ENCODE results near the gene CYP2W1.

CYP2W1 gene

DNA sequence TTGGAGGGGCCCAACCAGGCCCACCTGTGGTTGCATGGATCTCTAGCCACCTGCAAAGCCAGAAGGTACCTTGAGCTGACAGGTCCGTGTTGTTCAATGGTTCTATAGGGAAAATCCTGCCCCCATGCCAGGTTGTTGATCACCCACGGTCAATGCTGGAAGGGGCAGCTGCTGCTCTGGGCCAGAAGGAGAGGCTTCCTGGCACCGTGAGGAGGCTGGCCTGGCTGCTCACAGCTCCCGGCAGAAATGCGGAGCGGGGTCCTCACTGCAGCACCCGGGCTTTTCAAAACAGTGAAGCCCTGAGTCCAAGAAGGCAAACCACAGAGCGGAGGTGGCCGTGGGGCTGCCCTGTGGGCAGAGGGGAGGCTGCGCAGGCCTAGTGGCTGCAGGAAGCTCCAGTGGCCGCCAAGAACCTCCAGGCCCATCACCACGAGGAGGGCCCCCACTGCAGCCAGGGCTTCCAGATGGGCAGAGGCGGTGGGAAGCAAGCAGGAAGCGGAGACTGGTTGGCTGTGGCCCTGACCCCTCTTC, 36.3 kb downstream of the CYP2W1 start:
- Histone ChIP-seq H3K9me3 (ENCODE audit: low read depth, low read length) (no peaks in the 10 kb centered on the region), H3K27ac (no peak overlapping the region), H3K4me3 (no peak overlapping the region), H3K36me3 (ENCODE audit: insufficient read depth, low read length) (no peaks in the 10 kb centered on the region), H3K9ac (ENCODE audit: insufficient read length) (no peak overlapping the region)
- TF ChIP-seq EZH2 (IDR thresholded peaks at IDR 0.05) (no peak), FOXP2 (optimal IDR thresholded peaks at IDR 0.05; ENCODE audit: control extremely low read depth, extremely low read length, insufficient read depth) (no peak), POLR2AphosphoS5 (IDR thresholded peaks at IDR 0.05; ENCODE audit: borderline replicate concordance, low read depth, low read length) (no peak)
- DNase-seq (ENCODE audit: low read depth, low spot score) = no peak

DNA sequence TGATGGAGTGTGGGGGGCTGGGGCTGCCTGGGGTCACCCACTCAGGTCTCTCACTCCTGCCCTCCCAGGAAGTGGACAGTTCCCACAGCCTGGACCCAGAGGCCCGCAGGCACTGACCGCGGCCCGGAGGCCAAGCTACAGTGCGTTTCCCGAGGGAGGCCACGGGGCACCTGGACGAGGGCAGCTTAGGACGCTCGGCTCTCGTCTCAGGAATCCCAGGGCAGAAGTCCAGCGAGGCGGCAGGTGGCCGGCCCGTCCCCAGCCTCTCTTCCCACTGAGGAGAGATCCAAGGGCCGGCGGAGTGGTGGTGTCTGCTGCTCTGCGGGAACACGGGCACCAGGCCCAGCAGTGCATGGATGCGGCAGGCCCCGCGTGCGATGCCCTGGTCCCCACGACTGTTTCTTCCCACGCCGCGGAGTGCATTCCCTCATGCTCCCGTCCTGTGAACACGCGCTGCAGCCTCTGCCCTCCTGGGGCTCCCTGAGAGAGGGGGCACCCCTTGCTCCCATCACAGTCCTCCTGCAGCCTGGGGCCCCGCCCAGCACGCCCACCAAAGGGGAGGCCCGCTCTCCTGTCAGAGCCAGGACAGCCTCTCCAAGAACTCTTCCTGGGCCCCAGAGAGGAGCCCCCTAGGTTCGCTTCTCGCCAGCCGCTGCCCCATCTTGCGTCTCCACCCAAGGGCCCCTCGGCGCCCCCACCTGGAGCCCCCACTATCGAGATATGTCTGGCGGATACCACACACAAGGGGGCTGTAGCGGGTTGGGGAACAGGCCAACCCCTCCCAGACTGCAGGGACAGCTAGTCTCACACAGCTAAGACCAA, 37.0 kb downstream of the CYP2W1 start:
- H3K36me3 ChIP-seq (ENCODE audit: insufficient read depth, low read length) = no peaks in the 10 kb centered on the region
- H3K9me3 ChIP-seq (ENCODE audit: low read depth, low read length) = no peaks in the 10 kb centered on the region
- TF ChIP-seq EZH2 (IDR thresholded peaks at IDR 0.05) (no peak), FOXP2 (optimal IDR thresholded peaks at IDR 0.05; ENCODE audit: control extremely low read depth, extremely low read length, insufficient read depth) (no peak)
- H3K4me3 ChIP-seq = no peak overlapping the region
- H3K27ac ChIP-seq = no peak overlapping the region
- no peak for DNase-seq (ENCODE audit: low read depth, low spot score)
- H3K9ac ChIP-seq (ENCODE audit: insufficient read length) = no peak overlapping the region

DNA sequence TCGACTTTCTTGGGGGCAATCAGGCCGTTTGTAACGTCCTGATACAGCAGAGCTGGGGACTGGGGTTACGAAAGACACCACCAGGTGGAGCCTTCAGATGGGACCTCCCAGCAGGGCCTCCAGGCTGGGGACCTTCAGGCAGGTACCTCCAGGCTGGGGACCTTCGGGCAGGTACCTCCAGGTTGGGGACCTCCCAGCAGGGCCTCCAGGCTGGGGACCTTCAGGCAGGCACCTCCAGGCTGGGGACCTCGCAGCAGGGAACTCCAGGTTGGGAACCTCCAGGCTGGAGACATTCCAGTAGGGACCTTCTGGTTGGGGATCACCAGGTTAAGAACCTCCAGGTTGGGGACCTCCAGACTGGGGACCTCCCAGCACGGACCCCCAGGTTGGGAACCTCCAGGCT, 37.9 kb downstream of the CYP2W1 start:
- no peak overlapping the region for H3K4me3 ChIP-seq
- no peak overlapping the region for H3K9ac ChIP-seq (ENCODE audit: insufficient read length)
- no peaks in the 10 kb centered on the region for H3K9me3 ChIP-seq (ENCODE audit: low read depth, low read length)
- no peak for DNase-seq (ENCODE audit: low read depth, low spot score)
- TF ChIP-seq POLR2AphosphoS5 (IDR thresholded peaks at IDR 0.05; ENCODE audit: borderline replicate concordance, low read depth, low read length) (no peak), FOXP2 (optimal IDR thresholded peaks at IDR 0.05; ENCODE audit: control extremely low read depth, extremely low read length, insufficient read depth) (no peak), EZH2 (IDR thresholded peaks at IDR 0.05) (no peak)
- H3K27ac ChIP-seq = no peak overlapping the region
- H3K36me3 ChIP-seq (ENCODE audit: insufficient read depth, low read length) = no peaks in the 10 kb centered on the region

DNA sequence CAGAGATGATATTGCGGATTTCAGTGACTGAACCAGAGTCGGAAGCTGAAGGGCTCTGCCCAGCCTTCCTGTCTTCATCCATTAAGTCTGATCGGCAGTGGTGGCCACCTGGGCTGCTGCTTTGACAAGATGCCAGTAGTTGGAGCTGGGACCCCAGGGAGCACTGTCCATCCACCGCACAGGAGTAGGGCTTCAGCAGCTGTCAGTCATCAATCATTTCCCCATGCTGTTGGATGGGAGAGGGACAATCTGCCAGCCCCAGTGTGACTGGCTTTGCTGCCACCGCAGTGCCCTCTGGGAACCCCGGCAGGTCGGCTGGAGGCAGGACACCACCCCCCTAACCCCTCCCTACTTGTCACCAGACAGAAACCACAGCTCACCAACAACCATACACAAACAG, 38.4 kb downstream of the CYP2W1 start:
- Histone ChIP-seq H3K9ac (ENCODE audit: insufficient read length) (no peak overlapping the region), H3K9me3 (ENCODE audit: low read depth, low read length) (no peaks in the 10 kb centered on the region), H3K4me3 (no peak overlapping the region), H3K27ac (no peak overlapping the region), H3K36me3 (ENCODE audit: insufficient read depth, low read length) (no peaks in the 10 kb centered on the region)
- no peak for TF ChIP-seq POLR2AphosphoS5 (IDR thresholded peaks at IDR 0.05; ENCODE audit: borderline replicate concordance, low read depth, low read length)
- TF ChIP-seq EZH2 (IDR thresholded peaks at IDR 0.05) = no peak
- TF ChIP-seq FOXP2 (optimal IDR thresholded peaks at IDR 0.05; ENCODE audit: control extremely low read depth, extremely low read length, insufficient read depth) = no peak
- DNase-seq (ENCODE audit: low read depth, low spot score) = no peak

DNA sequence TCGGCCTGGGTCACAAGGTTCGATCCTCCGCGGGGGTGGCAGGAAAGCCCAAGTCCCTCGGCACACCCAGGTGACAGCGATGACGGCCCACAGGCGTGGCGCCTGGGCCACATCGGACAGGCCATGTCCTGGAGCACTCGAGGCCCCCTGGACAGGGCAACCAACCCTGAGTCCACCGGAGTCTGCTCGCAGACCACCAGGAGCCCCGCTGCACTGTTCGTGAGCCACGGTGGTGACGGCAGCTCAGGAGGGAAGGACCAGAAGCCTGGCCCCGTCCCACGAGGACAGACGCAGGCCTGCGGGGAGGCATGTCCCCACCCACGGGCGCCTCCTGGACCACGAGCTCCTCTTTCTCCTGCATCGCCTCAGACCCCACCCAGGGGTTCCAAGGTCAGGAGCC, 39.0 kb downstream of the CYP2W1 start:
- no peak overlapping the region for H3K4me3 ChIP-seq
- H3K36me3 ChIP-seq (ENCODE audit: insufficient read depth, low read length) = no peaks in the 10 kb centered on the region
- TF ChIP-seq FOXP2 (optimal IDR thresholded peaks at IDR 0.05; ENCODE audit: control extremely low read depth, extremely low read length, insufficient read depth) (no peak), POLR2AphosphoS5 (IDR thresholded peaks at IDR 0.05; ENCODE audit: borderline replicate concordance, low read depth, low read length) (no peak), EZH2 (IDR thresholded peaks at IDR 0.05) (no peak)
- DNase-seq (ENCODE audit: low read depth, low spot score) = no peak
- H3K9me3 ChIP-seq (ENCODE audit: low read depth, low read length) = no peaks in the 10 kb centered on the region
- H3K27ac ChIP-seq = no peak overlapping the region
- H3K9ac ChIP-seq (ENCODE audit: insufficient read length) = no peak overlapping the region

DNA sequence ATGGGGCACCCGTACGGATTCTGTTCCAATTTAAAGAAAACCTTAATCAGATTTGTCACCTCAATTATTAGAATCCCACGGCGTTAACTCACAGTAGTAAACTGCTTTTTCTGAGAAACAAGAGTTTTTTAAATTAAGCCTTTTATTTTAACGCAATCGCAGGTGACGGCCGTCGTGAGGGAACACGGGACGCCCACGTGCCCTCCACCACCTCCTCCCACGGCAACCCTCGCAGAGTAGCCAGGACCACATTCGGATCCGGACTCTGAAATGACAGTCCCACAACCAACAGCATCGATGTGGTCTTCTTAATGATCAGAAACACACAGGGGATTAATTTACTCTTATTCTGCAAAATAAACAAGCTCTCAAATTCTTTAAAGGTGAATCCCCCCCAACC, 39.4 kb downstream of the CYP2W1 start:
- H3K4me3 ChIP-seq = no peak overlapping the region
- no peak overlapping the region for H3K27ac ChIP-seq
- no peaks in the 10 kb centered on the region for H3K36me3 ChIP-seq (ENCODE audit: insufficient read depth, low read length)
- DNase-seq (ENCODE audit: low read depth, low spot score) = no peak
- no peaks in the 10 kb centered on the region for H3K9me3 ChIP-seq (ENCODE audit: low read depth, low read length)
- TF ChIP-seq EZH2 (IDR thresholded peaks at IDR 0.05) (no peak), FOXP2 (optimal IDR thresholded peaks at IDR 0.05; ENCODE audit: control extremely low read depth, extremely low read length, insufficient read depth) (no peak), POLR2AphosphoS5 (IDR thresholded peaks at IDR 0.05; ENCODE audit: borderline replicate concordance, low read depth, low read length) (no peak)
- H3K9ac ChIP-seq (ENCODE audit: insufficient read length) = no peak overlapping the region

DNA sequence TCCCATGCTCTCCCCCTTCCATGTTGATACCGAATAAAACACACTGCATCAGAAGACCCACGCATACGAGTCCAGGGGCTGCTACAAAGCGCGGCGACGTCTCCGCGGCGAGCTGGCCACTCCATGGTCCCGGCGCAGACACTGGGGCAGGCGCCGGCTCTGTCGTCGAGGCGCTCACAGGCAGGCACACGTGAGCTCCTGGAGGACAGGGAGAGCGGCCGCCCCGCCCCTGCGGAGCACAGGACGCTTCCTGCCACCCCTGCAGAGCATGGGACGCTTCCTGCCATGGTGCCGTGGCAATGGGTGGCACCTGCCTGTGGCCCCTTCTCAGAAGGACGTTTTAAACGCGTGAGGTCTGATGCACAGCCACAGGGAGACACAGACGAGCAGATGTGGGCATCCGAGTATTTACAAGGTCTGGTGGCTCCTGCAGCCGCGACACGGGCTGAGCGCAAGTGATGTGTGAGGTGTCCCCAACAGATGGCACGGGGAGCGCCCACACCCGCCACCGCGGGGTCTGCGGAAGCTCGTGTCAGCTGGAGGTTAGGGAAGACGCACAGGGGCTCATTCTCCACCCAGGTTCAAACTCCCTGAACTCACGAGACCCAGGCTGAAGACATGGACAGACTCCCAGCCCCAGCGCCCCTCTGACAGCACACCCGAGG, 40.0 kb downstream of the CYP2W1 start:
- H3K36me3 ChIP-seq (ENCODE audit: insufficient read depth, low read length) = no peaks in the 10 kb centered on the region
- TF ChIP-seq EZH2 (IDR thresholded peaks at IDR 0.05) = no peak
- no peak for TF ChIP-seq FOXP2 (optimal IDR thresholded peaks at IDR 0.05; ENCODE audit: control extremely low read depth, extremely low read length, insufficient read depth)
- TF ChIP-seq POLR2AphosphoS5 (IDR thresholded peaks at IDR 0.05; ENCODE audit: borderline replicate concordance, low read depth, low read length) = no peak
- no peak overlapping the region for H3K9ac ChIP-seq (ENCODE audit: insufficient read length)
- no peak overlapping the region for H3K4me3 ChIP-seq
- H3K27ac ChIP-seq = no peak overlapping the region
- DNase-seq (ENCODE audit: low read depth, low spot score) = no peak
- H3K9me3 ChIP-seq (ENCODE audit: low read depth, low read length) = no peaks in the 10 kb centered on the region

DNA sequence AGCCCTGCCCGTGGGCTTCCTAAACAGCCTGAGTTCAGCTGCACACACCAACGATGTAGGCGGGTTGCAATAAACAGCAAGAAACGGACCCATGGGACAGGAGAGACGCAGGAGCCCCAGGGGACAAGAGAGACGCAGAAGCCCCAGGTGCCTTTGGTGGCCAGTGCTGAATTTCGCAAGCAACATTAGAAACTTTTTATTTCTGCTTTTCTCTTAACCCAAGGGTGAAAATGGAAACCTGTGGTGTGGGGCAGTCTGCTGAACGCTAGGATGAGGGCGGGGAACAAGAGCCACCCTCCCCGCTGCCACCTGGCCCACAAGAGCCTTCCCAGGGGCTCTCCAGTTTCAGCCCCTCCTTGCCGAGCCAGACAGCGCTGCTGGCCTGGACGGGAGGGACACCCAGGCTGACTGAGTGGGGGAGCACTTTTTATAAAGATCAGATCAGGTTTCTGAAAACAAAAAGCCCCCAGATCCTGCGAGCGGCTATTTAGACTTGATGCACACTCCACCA, 41.4 kb downstream of the CYP2W1 start:
- no peak overlapping the region for H3K9ac ChIP-seq (ENCODE audit: insufficient read length)
- no peak overlapping the region for H3K27ac ChIP-seq
- H3K9me3 ChIP-seq (ENCODE audit: low read depth, low read length) = no peaks in the 10 kb centered on the region
- H3K4me3 ChIP-seq = no peak overlapping the region
- no peaks in the 10 kb centered on the region for H3K36me3 ChIP-seq (ENCODE audit: insufficient read depth, low read length)
- DNase-seq (ENCODE audit: low read depth, low spot score) = no peak
- TF ChIP-seq FOXP2 (optimal IDR thresholded peaks at IDR 0.05; ENCODE audit: control extremely low read depth, extremely low read length, insufficient read depth) = no peak
- TF ChIP-seq EZH2 (IDR thresholded peaks at IDR 0.05) = no peak
- TF ChIP-seq POLR2AphosphoS5 (IDR thresholded peaks at IDR 0.05; ENCODE audit: borderline replicate concordance, low read depth, low read length) = no peak

All from SK-N-MC (cell line).